Muscle of arm (tissue), 12 donors: Measurements from ENCODE around the gene UGT1A6. TPM values are rescaled to one million over a fixed set of nuclear protein-coding genes. Genes with fewer than 3 reads are reported as not detected.

Experiments
- DNase-seq: peaks from one replicate; pipeline ENCODE4 v3.0.0-alpha.2; 2013
- polyA plus RNA-seq, 12 donors: library from polyadenylated mRNA; unstranded; fragments of 120-200 nt; gene quantifications; one replicate each; pipeline ENCODE4 v1.2.1, GENCODE V29; 2013; ENCODE audit not compliant: insufficient read length in 12 of 12

Gene UGT1A6
- polyA plus RNA-seq, 12 donors, result 0.14 to 0.62 TPM; not detected in 10

DNA sequence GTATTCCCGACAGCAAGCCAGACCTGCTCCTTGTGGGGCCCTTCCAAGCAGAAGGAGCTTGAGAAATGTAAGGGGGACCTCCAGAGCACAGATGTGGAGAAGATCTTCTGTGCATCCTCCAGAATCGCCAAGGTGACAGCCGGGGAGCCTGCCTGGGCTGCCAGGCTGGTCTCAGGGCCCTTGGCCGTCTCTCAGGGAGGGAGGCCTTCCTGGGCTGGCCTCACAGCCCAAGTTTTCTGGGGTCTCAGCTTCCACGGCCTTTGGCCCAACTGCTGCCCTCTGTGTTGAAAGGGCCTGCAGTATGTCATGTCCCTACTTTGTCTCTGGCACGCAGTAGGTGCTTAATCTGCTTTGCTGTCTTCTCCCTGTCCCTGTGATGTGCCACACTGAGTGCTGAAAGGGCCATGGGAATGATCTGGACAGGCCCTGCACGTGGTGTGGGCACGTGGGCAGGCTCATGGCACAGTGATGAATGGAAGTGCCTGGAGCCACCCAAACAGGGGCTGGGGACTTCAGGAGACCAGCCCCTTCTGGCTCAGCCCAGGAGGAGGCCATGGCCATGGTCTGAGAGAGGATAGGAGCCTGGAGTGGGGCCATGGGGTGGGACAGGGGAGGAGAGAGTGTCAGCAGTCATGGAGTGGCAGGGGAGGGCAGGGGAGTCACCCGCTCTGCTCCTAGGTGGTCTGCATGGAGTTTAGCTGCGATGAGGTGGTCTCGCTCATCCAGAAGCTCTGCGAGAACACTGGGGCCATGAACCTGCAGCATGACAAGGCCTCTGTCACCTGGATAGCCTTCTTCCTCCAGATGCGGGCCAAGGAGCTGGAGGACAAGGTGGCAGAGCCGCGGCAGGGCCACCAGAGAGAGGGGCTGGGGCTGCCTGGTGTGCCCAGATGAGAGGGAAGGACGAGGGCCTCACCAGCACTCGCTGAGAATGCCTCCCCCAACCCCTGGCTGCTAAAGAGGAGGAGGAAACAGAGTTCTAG is 126.2 kb downstream of the UGT1A6 start:
- no peak for DNase-seq

GRCh38 chr2:233819884-233820773 is 127.4 kb downstream of the UGT1A6 start:
- DNase-seq, result no peak

DNA sequence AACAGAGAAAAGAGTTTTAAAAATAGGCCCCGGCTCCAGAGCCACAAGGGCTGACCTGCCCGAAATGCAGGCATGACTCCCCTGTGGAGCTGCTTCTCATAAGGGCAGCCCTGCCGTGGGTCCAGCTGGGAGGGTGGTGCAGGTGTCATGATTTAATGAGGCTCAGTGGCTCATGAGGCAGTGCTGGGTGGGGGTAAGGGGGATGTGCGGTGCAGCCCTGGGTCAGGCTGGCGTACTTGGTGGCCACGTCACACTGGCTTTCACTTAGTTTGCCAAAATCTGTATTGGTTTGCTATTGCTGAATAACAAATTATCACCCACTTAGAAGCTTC is 128.1 kb downstream of the UGT1A6 start:
- no peak for DNase-seq

GRCh38 chr2:233821196-233821595 is 128.5 kb downstream of the UGT1A6 start:
- no peak for DNase-seq

DNA sequence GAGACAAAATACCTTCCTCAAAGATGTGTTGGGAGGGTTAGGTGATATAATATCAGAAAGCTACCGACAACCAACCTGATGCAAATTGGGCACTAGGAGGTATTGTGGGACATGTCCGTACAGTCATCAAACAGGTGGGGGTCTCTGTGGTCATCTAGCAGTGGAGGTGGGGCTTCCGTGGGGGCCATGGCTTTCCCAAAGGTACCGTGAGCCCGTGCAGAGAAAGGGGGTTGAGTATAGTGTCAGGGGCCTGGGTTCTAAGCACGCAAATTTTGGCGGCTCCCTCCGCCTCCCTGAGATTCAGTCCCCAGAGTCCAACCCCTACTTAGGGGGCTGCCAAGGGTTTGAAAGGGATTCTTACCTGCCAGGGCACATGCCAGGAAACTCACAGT is 129.0 kb downstream of the UGT1A6 start:
- DNase-seq, result no peak

GRCh38 chr2:233822101-233822771 is 129.5 kb downstream of the UGT1A6 start:
- DNase-seq, result no peak

Other genes with a start within 250 kb of the UGT1A6 start
- gene USP40, start 126.1 kb upstream of the UGT1A6 start, polyA plus RNA-seq, result 10 to 100 TPM in 11 of 12 donors, not detected in 1; 16.4 to 42.6 (median 26.4) TPM
- not detected for gene UGT1A8, start 75.3 kb upstream of the UGT1A6 start, polyA plus RNA-seq
- not detected for gene UGT1A10, start 56.4 kb upstream of the UGT1A6 start, polyA plus RNA-seq
- not detected for gene UGT1A9, start 21.0 kb upstream of the UGT1A6 start, polyA plus RNA-seq
- gene UGT1A7, start 11.0 kb upstream of the UGT1A6 start, polyA plus RNA-seq, result not detected
- gene UGT1A5, start 20.0 kb downstream of the UGT1A6 start, polyA plus RNA-seq, result not detected
- gene UGT1A4, start 25.8 kb downstream of the UGT1A6 start, polyA plus RNA-seq, result not detected
- gene UGT1A3, start 36.2 kb downstream of the UGT1A6 start, polyA plus RNA-seq, result not detected
- gene UGT1A1, start 67.4 kb downstream of the UGT1A6 start, polyA plus RNA-seq, result under 1 TPM in 4 of 12 donors, not detected in 8; 0.05 to 0.14 (median 0.06) TPM
- under 1 TPM in 3 of 12 donors, not detected in 9; 0.12 to 0.44 (median 0.21) TPM for gene MROH2A, start 85.4 kb downstream of the UGT1A6 start, polyA plus RNA-seq
- 10 to 100 TPM in 8 of 12 donors, 1 to 10 TPM in 3, not detected in 1; 6.2 to 31.1 (median 12.0) TPM for gene HJURP, start 161.6 kb downstream of the UGT1A6 start, polyA plus RNA-seq
- gene TRPM8, start 224.5 kb downstream of the UGT1A6 start, polyA plus RNA-seq, result under 1 TPM in 4 of 12 donors, not detected in 8; 0.11 to 0.30 (median 0.26) TPM